Peyer's patch (tissue), 4 donors: ENCODE measurements around the gene PRR16.

ENCODE experiments used
- CTCF ChIP-seq, 6 experiments: fragments of 450-650 bp in 4 of 6; fragments of 200-600 bp in 2 of 6; sonication (generic) in 1 of 6; IDR thresholded peaks; one replicate each; pipeline ENCODE4 v1.5.1; 2017 to 2019; ENCODE audit warnings: antibody characterized with exemption in 6 of 6, mild to moderate bottlenecking in 3 of 6, moderate library complexity in 1 of 6
- POLR2A ChIP-seq, 2 donors: fragments of 450-650 bp; IDR thresholded peaks; one replicate each; pipeline ENCODE4 v1.5.1; 2017; ENCODE audit warnings: antibody characterized with exemption in 2 of 2, mild to moderate bottlenecking in 2 of 2, moderate library complexity in 2 of 2

- no peak for TF ChIP-seq POLR2A (IDR thresholded peaks at IDR 0.05)
- no peak for TF ChIP-seq CTCF (IDR thresholded peaks at IDR 0.05)
Observed at GRCh38 chr5:120546922-120547321, 82.8 kb downstream of the PRR16 start.
